PC-9 (cell line): Measurements from ENCODE around the gene ADGRV1. TPM values are rescaled to one million over a fixed set of nuclear protein-coding genes. Genes with fewer than 3 reads are reported as not detected.

ENCODE experiments used
- BruUV-seq: library from RNA; stranded (reverse); fragments of 400-500 nt; replicated peaks from 2 replicates; lab custom pipeline; 2021; lab: Mats Ljungman, UMichigan
- CTCF ChIA-PET: fragments of 300-600 bp; sonication (Branson Sonifier 250); formaldehyde crosslinking; loops from one replicate; lab custom pipeline; 2022; ENCODE audit warnings: antibody characterized with exemption; lab: Charles Lee
- POLR2A ChIA-PET: fragments of 300-600 bp; sonication (Branson Sonifier 250); formaldehyde crosslinking; loops from one replicate; lab custom pipeline; 2022; ENCODE audit warnings: antibody characterized with exemption; ENCODE audit not compliant: unreplicated experiment; lab: Charles Lee
- DNase-seq, 2 experiments: peaks; one replicate each; pipeline versions ENCODE4 v3.0.0 to v3.0.0-alpha.2; 2015 to 2022; ENCODE audit warnings: mixed read lengths in 1 of 2
- H2AFZ ChIP-seq: fragments of 200-600 bp; sonication (generic); 2 replicates; pipeline ENCODE4 v1.8.1; 2017; ENCODE audit warnings: antibody characterized with exemption
- H3F3A ChIP-seq: fragments of 200-600 bp; sonication (generic); 2 replicates; pipeline ENCODE4 v1.8.1; 2017; ENCODE audit warnings: antibody characterized with exemption, mild to moderate bottlenecking, low read depth; ENCODE audit not compliant: insufficient read depth
- H3K27ac ChIP-seq: fragments of 200-600 bp; sonication (generic); 2 replicates; pipeline ENCODE4 v1.6.1; 2016; ENCODE audit warnings: mixed run types
- H3K27me3 ChIP-seq: fragments of 200-600 bp; sonication (generic); 2 replicates; pipeline ENCODE4 v1.6.1; 2016; ENCODE audit warnings: low read depth, mixed run types; ENCODE audit not compliant: insufficient read depth
- H3K36me3 ChIP-seq: fragments of 200-600 bp; sonication (generic); 2 replicates; pipeline ENCODE4 v1.6.1; 2016; ENCODE audit warnings: low read depth, mixed run types
- H3K4me1 ChIP-seq: fragments of 200-600 bp; sonication (generic); replicated peaks from 2 replicates; pipeline ENCODE4 v1.6.1; 2016; ENCODE audit warnings: mixed run types; ENCODE audit not compliant: insufficient read depth
- H3K4me2 ChIP-seq: fragments of 200-600 bp; sonication (generic); 2 replicates; pipeline ENCODE4 v1.6.1; 2017; ENCODE audit warnings: mixed run types
- H3K4me3 ChIP-seq: fragments of 200-600 bp; sonication (generic); 2 replicates; pipeline ENCODE4 v1.6.1; 2016; ENCODE audit warnings: mixed run types
- H3K79me2 ChIP-seq: fragments of 200-600 bp; sonication (generic); 2 replicates; pipeline ENCODE4 v1.6.1; 2017; ENCODE audit warnings: low read depth, mixed run types
- H3K9me2 ChIP-seq: fragments of 200-600 bp; sonication (generic); 2 replicates; pipeline ENCODE4 v1.8.1; 2017; ENCODE audit warnings: mild to moderate bottlenecking; ENCODE audit not compliant: insufficient read depth
- H3K9me3 ChIP-seq: fragments of 200-600 bp; sonication (generic); 2 replicates; pipeline ENCODE4 v1.8.1; 2016; ENCODE audit warnings: low read depth; ENCODE audit not compliant: insufficient read depth
- H4K20me1 ChIP-seq: fragments of 200-600 bp; sonication (generic); 2 replicates; pipeline ENCODE4 v1.8.1; 2017; ENCODE audit not compliant: insufficient read depth
- EZH2 ChIP-seq: fragments of 200-600 bp; sonication (generic); IDR thresholded peaks from 2 replicates; pipeline ENCODE4 v1.8.0; 2017; ENCODE audit warnings: antibody characterized with exemption, low read depth
- intact Hi-C: fragments of 100-400 bp; cut with micrococcal nuclease; formaldehyde crosslinking; loops from one replicate; pipeline ENCODE4 v1.10.0; 2022; ENCODE audit not compliant: unreplicated experiment
- total RNA-seq: library from RNA; stranded (reverse); gene quantifications from 2 replicates; pipeline ENCODE4 v1.2.3, GENCODE V29; 2021
- TF ChIP-seq, protein P1 (sequence below): fragments of 200-600 bp; sonication (generic); conservative IDR thresholded peaks from 2 replicates; pipeline ENCODE4 v1.6.1; 2017; ENCODE audit warnings: mixed run types, antibody characterized with exemption, mild to moderate bottlenecking, moderate library complexity

ADGRV1 gene
- total RNA-seq, 1 experiment from 2014 or later, result 1.0 TPM

DNA sequence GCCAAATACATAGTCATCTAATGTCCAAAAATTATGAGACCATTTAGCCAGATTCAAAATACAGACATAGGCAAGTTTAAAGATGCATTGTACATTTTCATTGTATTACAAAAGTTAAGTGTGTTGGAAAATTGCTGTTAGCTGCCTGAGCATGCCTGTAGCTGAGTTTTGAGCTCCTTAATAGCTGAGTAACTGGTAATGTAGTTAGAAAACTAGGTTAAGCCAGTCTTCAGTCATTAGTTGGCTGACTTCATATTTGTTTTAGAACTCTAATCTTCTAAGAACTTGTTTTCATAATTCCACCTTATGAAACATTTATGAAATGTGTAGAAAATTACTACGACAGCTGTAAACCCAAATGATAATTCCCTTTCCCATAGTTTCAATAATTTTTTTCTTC is 531.2 kb downstream of the ADGRV1 start:
- Histone ChIP-seq H3K79me2 (no peaks in the 10 kb centered on the region), H4K20me1 (no peaks in the 10 kb centered on the region), H3K9me2 (no peaks in the 10 kb centered on the region), H3K4me1 (no peaks in the 10 kb centered on the region), H3F3A (no peaks in the 10 kb centered on the region), H3K4me2 (no peak overlapping the region), H3K36me3 (no peaks in the 10 kb centered on the region), H3K4me3 (no peak overlapping the region), H3K27me3 (no peaks in the 10 kb centered on the region), H2AFZ (no peak overlapping the region), H3K27ac (no peak overlapping the region), H3K9me3 (no peaks in the 10 kb centered on the region)
- POLR2A ChIA-PET, result no interaction called here
- no peak for DNase-seq
- no TSS peak for BruUV-seq
- TF ChIP-seq, protein P1, sequence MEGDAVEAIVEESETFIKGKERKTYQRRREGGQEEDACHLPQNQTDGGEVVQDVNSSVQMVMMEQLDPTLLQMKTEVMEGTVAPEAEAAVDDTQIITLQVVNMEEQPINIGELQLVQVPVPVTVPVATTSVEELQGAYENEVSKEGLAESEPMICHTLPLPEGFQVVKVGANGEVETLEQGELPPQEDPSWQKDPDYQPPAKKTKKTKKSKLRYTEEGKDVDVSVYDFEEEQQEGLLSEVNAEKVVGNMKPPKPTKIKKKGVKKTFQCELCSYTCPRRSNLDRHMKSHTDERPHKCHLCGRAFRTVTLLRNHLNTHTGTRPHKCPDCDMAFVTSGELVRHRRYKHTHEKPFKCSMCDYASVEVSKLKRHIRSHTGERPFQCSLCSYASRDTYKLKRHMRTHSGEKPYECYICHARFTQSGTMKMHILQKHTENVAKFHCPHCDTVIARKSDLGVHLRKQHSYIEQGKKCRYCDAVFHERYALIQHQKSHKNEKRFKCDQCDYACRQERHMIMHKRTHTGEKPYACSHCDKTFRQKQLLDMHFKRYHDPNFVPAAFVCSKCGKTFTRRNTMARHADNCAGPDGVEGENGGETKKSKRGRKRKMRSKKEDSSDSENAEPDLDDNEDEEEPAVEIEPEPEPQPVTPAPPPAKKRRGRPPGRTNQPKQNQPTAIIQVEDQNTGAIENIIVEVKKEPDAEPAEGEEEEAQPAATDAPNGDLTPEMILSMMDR, result no peak
- no peak for TF ChIP-seq EZH2
- intact Hi-C loops, result no loop called here
- CTCF ChIA-PET, result no interaction called here

DNA sequence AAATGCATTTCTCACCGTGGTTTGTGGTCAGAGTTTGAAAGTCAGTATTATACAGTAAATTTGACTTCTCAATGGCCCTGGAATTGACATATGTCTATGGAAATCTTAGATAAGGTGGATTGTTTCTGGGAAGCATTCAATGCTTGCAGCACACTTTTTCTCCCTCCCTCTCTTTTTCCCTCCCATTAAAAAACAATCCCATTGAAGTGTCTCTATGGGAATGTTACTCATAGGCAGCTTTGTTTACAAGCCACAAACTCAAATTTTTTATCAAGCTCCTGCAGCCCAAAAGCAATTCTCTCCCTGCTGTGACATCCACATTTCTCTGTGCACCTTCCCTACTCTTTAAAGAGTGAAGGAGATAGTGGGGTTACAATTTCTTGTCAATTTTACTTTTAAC is 532.4 kb downstream of the ADGRV1 start:
- Histone ChIP-seq H3K36me3 (no peaks in the 10 kb centered on the region), H3K27ac (no peak overlapping the region), H2AFZ (peak overlapping the region; percentile 23; the same call in 1 of the 2 replicates), H3K79me2 (no peaks in the 10 kb centered on the region), H3K9me3 (no peaks in the 10 kb centered on the region), H4K20me1 (no peaks in the 10 kb centered on the region), H3F3A (no peaks in the 10 kb centered on the region), H3K4me2 (no peak overlapping the region), H3K27me3 (no peaks in the 10 kb centered on the region), H3K9me2 (no peaks in the 10 kb centered on the region), H3K4me1 (no peaks in the 10 kb centered on the region), H3K4me3 (no peak overlapping the region)
- no TSS peak for BruUV-seq
- intact Hi-C loops, result no loop called here
- CTCF ChIA-PET, result no interaction called here
- TF ChIP-seq, protein P1, result no peak
- TF ChIP-seq EZH2, result no peak
- DNase-seq, result no peak
- POLR2A ChIA-PET, result no interaction called here

DNA sequence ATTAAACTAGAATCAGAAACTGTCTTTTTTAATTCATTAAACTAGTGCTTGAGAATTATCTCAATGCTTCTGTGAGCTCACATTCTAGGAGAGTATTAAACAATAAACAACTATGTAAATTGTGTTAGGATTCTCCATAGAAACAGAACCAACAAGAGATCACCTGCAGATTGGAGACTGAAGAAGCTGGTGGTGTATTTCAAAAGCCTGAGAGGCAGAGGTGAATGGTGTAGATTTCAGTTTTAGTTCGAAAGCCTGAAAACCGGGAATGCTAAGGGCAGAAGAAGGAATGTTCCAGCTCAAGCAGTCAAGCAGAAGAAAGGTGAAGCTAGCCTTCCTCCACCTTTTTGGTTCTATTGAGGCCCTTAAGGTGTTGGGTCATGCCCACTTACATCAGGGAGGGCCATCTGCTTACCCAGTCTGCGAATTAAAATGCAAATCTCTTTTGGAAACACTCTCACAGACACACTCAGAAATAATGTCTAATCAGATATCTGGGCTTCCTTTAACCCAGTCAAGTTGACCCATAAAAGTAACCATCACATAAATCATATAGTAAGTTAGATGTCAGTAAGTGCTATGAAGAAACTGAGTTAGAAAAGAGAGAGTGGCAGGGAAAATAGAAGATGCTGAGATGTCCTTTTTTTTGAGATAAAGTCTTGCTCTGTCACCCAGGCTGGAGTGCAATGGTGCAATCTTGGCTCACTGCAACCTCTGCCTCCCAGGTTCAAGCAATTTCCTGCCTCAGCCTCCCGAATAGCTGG is 533.1 kb downstream of the ADGRV1 start:
- BruUV-seq, result no TSS peak
- H3K36me3 ChIP-seq, result no peaks in the 10 kb centered on the region
- ChIA-PET POLR2A (interaction anchor here (0.6 kb wide), 1 partner anchor 223 kb away, joined by 3 read pairs; no protein-coding TSS in a partner anchor), CTCF (no interaction called here)
- H3K27ac ChIP-seq, result no peak overlapping the region
- no peaks in the 10 kb centered on the region for H3K27me3 ChIP-seq
- no peaks in the 10 kb centered on the region for H4K20me1 ChIP-seq
- H3K79me2 ChIP-seq, result no peaks in the 10 kb centered on the region
- no peaks in the 10 kb centered on the region for H3K9me3 ChIP-seq
- intact Hi-C loops, result no loop called here
- no peak for DNase-seq
- H3F3A ChIP-seq, result no peaks in the 10 kb centered on the region
- no peak overlapping the region; the same call in 1 of the 2 replicates for H2AFZ ChIP-seq
- H3K4me2 ChIP-seq, result no peak overlapping the region
- no peak overlapping the region for H3K4me3 ChIP-seq
- no peaks in the 10 kb centered on the region for H3K4me1 ChIP-seq
- H3K9me2 ChIP-seq, result no peaks in the 10 kb centered on the region
- TF ChIP-seq, protein P1, result no peak
- TF ChIP-seq EZH2, result no peak
